Mesenteric fat pad (tissue), 1 donor: ENCODE results near the gene TLR10. TPM values are rescaled to one million over a fixed set of nuclear protein-coding genes. Genes with fewer than 3 reads are reported as not detected.
"Not testable (repeated sequence)": the region's sequence is repeated elsewhere in the genome, so short reads cannot be mapped to it uniquely, and the experiment has no call there.

Experiments
- DNase-seq: peaks from one replicate; pipeline ENCODE4 v3.0.0-alpha.2; 2020; ENCODE audit warnings: low spot score
- total RNA-seq: library from RNA; stranded (reverse); fragmentation: NEBNext Ultra II Directional; extraction: Animal tissue kit (Norgen Biotek cat#: 25700); gene quantifications from one replicate; pipeline ENCODE4 v1.2.1, GENCODE V29; 2021
- donor health status: DM: yes; HTN: yes; CAD: no.

The TLR10 gene
- total RNA-seq, 1 donor from 2014 or later, result 0.42 TPM

- DNase-seq, result no peak
These were observed 13.8 kb downstream of the TLR10 start for GRCh38 chr4:38768968-38769394.

GRCh38 chr4:38766940-38767339 is 15.8 kb downstream of the TLR10 start:
- not testable (repeated sequence) for DNase-seq

- no peak for DNase-seq
These were observed 17.4 kb downstream of the TLR10 start for GRCh38 chr4:38765382-38765781.

- no peak for DNase-seq
These were observed 18.5 kb downstream of the TLR10 start for GRCh38 chr4:38764277-38764676.

- DNase-seq, result no peak
These were observed 20.2 kb downstream of the TLR10 start for GRCh38 chr4:38762560-38762959.

GRCh38 chr4:38759790-38760122 is 23.0 kb downstream of the TLR10 start:
- DNase-seq, result no peak

- no peak for DNase-seq
These were observed 23.5 kb downstream of the TLR10 start for GRCh38 chr4:38759113-38759789.

GRCh38 chr4:38757945-38758600 is 24.7 kb downstream of the TLR10 start:
- DNase-seq, result no peak

GRCh38 chr4:38752941-38753806 is 29.6 kb downstream of the TLR10 start:
- no peak for DNase-seq

- DNase-seq, result no peak
These were observed 30.3 kb downstream of the TLR10 start for GRCh38 chr4:38752372-38752940.

- no peak for DNase-seq
These were observed 31.3 kb downstream of the TLR10 start for GRCh38 chr4:38751341-38752010.

- no peak for DNase-seq
These were observed 33.5 kb downstream of the TLR10 start for GRCh38 chr4:38749336-38749735.

GRCh38 chr4:38747629-38748028 is 35.2 kb downstream of the TLR10 start:
- DNase-seq, result no peak

GRCh38 chr4:38745881-38746280 is 36.9 kb downstream of the TLR10 start:
- no peak for DNase-seq

GRCh38 chr4:38743866-38744265 is 38.9 kb downstream of the TLR10 start:
- no peak for DNase-seq

GRCh38 chr4:38740303-38740702 is 42.5 kb downstream of the TLR10 start:
- DNase-seq, result no peak

GRCh38 chr4:38738940-38739803 is 43.6 kb downstream of the TLR10 start:
- no peak for DNase-seq

GRCh38 chr4:38735870-38736269 is 46.9 kb downstream of the TLR10 start:
- DNase-seq, result no peak

GRCh38 chr4:38734911-38735310 is 47.9 kb downstream of the TLR10 start:
- DNase-seq, result no peak

- no peak for DNase-seq
These were observed 48.3 kb downstream of the TLR10 start for GRCh38 chr4:38734446-38734845.
